Subcutaneous abdominal adipose tissue (tissue), 5 donors: ENCODE data around the gene SRSF8.

Experiments
- H3K27ac ChIP-seq: one replicate; pipeline ENCODE4 v1.7.0; 2013; ENCODE audit warnings: low read depth, mild to moderate bottlenecking, inconsistent platforms, low read length, moderate library complexity
- H3K27me3 ChIP-seq, 5 donors: one replicate each; pipeline ENCODE4 v1.7.0; 2013; ENCODE audit warnings: low read length in 5 of 5, inconsistent platforms in 1 of 5; ENCODE audit not compliant: control insufficient read depth in 5 of 5, insufficient read depth in 4 of 5
- H3K36me3 ChIP-seq, 5 donors: one replicate each; pipeline ENCODE4 v1.7.0; 2013; ENCODE audit warnings: low read length in 5 of 5; ENCODE audit not compliant: control insufficient read depth in 5 of 5, insufficient read depth in 5 of 5
- H3K4me1 ChIP-seq, 5 donors: one replicate each; pipeline ENCODE4 v1.7.0; 2013; ENCODE audit warnings: low read length in 5 of 5, mild to moderate bottlenecking in 3 of 5, moderate library complexity in 1 of 5; ENCODE audit not compliant: control insufficient read depth in 5 of 5, insufficient read depth in 5 of 5
- H3K4me3 ChIP-seq, 5 donors: one replicate each; pipeline ENCODE4 v1.7.0; 2013; ENCODE audit warnings: low read length in 5 of 5, low read depth in 1 of 5
- H3K9ac ChIP-seq, 5 donors: one replicate each; pipeline ENCODE4 v1.7.0; 2013; ENCODE audit warnings: low read length in 5 of 5, mild to moderate bottlenecking in 4 of 5, moderate library complexity in 3 of 5
- H3K9me3 ChIP-seq, 5 donors: one replicate each; pipeline ENCODE4 v1.7.0; 2013; ENCODE audit warnings: low read length in 5 of 5; ENCODE audit not compliant: control insufficient read depth in 5 of 5
- donor health status: healthy.
- donor health status: healthy.
- donor health status: healthy.
- donor health status: healthy.
- donor health status: healthy.

The SRSF8 gene

DNA sequence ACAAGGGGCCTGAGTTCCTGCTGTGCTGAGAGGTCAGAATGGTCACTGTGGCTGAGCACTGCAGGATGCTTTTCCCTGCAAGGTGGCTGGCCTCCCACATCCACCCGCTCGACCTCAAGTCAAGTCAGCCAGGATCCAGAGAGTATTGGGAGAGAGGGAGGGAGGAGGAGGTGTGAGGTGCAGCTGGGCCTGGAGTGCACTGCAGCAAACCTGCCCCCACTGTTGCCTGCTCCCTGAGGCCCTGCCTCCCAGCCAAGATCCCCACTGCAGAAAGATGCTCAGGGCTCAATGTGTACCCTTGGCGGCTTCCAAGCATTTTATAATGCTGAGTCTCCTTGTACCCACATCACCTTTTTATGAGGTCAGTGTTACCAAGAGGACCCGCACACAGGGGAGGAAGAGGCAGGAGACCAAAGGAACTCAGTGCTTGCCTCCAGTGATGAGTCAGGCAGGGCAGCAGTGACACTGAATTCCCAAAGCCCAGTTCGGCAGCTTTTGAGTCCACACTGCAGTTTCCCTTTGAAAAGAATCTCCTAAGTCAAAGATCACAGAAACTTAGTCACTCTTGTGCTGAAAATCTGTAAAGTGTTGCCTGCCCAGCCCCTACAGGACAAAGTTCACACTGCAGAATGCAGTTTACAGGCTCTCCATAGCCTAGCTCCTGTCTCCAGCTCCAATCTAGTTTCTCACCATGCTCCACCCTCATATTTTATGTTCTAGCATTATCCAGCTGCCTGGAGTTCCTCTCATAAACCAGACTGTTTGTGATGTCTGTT, 26.0 kb downstream of the SRSF8 start:
- Histone ChIP-seq H3K27me3 (no peaks in the 10 kb centered on the region), H3K36me3 (peaks cover 0 to 2% (median 0%) of the 10 kb centered on the region in 5 donors), H3K9ac (no peak overlapping the region), H3K27ac (no peak overlapping the region), H3K4me1 (peaks cover 0 to 33% (median 20%) of the 10 kb centered on the region in 5 donors), H3K4me3 (no peak overlapping the region), H3K9me3 (no peaks in the 10 kb centered on the region)

DNA sequence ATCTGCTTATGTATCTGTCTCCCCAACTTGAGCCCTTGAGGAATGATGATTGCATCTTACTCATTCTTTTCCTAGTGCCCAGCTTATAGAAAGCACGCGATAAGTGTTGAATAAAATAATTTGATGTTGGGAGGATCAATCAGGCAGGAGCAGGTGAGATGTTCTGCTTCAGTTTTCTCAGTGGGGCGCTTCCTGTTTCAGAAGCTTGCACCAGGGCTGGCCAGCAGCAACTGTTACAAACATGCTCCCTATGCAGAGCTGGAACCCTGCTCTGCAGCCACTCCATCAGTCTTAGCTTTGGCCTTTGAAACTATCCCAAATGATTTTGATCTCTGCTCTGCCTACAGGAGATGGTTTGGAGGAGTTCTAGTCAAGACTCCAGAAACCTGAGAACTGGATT, 26.8 kb downstream of the SRSF8 start:
- Histone ChIP-seq H3K4me3 (no peak overlapping the region), H3K36me3 (peaks cover 0 to 2% (median 0%) of the 10 kb centered on the region in 5 donors), H3K9me3 (no peaks in the 10 kb centered on the region), H3K9ac (no peak overlapping the region), H3K4me1 (peaks cover 0 to 33% (median 20%) of the 10 kb centered on the region in 5 donors), H3K27ac (no peak overlapping the region), H3K27me3 (no peaks in the 10 kb centered on the region)

DNA sequence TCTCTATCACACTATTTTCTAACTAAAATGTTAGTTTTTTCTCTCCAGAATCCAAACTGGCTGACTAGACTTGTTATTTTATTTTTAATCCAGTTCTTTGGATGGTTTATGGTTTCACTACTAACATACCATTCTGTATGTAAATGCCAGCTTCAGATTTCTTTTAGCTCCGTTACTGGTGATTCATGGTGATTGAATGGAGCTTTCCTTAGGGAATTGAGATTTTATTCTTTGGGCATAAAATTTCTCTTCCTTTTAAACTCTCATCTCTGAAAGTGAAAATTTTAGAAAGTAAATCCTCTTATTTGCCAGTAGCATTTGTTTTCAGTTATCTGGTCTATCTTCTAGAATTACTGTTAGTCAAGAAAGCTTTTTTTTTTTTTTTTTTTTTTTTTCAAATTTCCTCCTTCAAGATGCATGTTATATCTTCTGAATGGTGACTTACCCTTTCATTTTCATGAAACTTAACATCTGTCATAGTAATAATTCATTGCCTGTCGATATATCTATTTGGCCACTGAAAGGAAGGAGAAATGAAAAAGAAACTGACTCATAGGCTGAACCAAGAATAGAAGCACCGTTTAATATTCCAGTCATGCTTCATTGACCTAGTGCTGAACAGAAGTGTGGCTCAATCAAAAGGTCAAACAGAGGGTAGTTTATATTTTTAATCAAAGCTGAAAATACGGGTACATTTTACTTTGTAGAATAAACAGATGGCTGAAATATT, 29.3 kb downstream of the SRSF8 start:
- H3K4me3 ChIP-seq: no peak overlapping the region
- H3K9ac ChIP-seq: no peak overlapping the region
- H3K4me1 ChIP-seq: peaks cover 0 to 20% (median 2%) of the 10 kb centered on the region in 5 donors
- H3K9me3 ChIP-seq: no peaks in the 10 kb centered on the region
- no peaks in the 10 kb centered on the region for H3K27me3 ChIP-seq
- no peak overlapping the region for H3K27ac ChIP-seq
- peaks cover 0 to 2% (median 0%) of the 10 kb centered on the region in 5 donors for H3K36me3 ChIP-seq

DNA sequence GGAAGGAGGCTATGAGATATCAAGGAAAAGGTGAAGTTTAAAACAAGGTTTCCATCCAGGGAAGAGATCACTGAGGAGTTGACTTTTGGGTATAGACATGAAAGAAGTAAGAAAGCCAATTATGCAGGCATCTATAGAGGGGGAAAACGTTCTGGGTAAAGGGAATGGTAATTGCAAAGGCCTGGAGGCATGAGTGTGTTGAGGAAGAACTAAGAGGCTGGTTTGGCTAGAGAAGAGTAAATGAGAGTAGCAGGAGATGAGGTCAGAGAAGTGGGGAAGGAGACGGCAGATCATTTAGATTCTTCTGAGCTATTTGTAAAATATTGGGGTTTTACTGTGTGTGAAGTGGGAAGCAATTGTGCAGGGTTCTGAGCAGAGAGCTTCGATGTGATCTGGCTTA, 30.5 kb downstream of the SRSF8 start:
- no peaks in the 10 kb centered on the region for H3K27me3 ChIP-seq
- H3K9me3 ChIP-seq: no peaks in the 10 kb centered on the region
- peaks cover 0 to 2% (median 0%) of the 10 kb centered on the region in 5 donors for H3K36me3 ChIP-seq
- H3K9ac ChIP-seq: no peak overlapping the region
- peaks cover 0 to 11% (median 0%) of the 10 kb centered on the region in 5 donors for H3K4me1 ChIP-seq
- H3K4me3 ChIP-seq: no peak overlapping the region
- H3K27ac ChIP-seq: no peak overlapping the region

DNA sequence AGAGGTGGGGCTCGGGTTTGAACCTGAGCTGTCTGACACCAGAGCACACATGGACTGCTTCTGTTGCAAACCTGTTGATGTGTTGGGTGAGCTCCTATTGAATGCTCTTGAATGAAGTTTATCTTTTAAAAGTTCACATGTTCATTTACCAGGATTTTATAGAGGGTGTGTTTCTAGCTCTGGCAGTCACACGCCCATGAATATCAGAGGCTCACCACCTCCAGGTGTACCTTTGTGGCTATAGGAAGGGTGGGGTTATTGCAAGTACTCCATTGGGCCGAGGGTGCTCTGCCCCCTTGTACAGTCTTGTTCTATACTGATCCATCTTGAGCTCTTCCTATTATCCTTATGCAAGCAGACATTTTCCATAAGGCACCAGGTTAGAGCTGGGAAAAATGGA, 32.1 kb downstream of the SRSF8 start:
- Histone ChIP-seq H3K36me3 (peaks cover 0 to 2% (median 0%) of the 10 kb centered on the region in 5 donors), H3K9me3 (no peaks in the 10 kb centered on the region), H3K4me3 (no peak overlapping the region), H3K27me3 (no peaks in the 10 kb centered on the region), H3K27ac (no peak overlapping the region), H3K4me1 (peaks cover 0 to 4% (median 0%) of the 10 kb centered on the region in 5 donors), H3K9ac (no peak overlapping the region)

DNA sequence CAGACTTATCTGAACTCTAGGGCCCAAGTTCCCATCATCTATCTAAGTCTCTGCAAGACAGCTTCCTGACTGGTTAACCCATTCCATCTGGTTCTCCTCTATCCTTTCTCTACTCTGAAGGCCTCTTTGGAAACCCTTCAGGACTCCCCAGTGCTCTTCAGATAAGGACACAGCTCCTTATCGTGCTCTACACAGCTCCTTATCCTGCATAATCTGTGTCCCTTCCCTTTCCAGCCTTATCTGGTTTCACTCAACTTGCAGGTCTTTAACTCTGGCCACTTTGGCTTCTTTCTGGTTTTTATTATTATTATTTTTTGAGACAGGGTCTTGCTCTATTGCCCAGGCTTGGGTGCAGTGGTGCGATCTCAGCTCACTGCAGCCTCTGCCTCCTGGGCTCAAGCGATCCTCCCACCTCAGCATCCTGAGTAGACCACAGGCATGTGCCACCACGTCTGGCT, 33.5 kb downstream of the SRSF8 start:
- Histone ChIP-seq H3K9me3 (no peaks in the 10 kb centered on the region), H3K4me1 (peaks cover 0 to 4% (median 0%) of the 10 kb centered on the region in 5 donors), H3K27ac (no peak overlapping the region)

DNA sequence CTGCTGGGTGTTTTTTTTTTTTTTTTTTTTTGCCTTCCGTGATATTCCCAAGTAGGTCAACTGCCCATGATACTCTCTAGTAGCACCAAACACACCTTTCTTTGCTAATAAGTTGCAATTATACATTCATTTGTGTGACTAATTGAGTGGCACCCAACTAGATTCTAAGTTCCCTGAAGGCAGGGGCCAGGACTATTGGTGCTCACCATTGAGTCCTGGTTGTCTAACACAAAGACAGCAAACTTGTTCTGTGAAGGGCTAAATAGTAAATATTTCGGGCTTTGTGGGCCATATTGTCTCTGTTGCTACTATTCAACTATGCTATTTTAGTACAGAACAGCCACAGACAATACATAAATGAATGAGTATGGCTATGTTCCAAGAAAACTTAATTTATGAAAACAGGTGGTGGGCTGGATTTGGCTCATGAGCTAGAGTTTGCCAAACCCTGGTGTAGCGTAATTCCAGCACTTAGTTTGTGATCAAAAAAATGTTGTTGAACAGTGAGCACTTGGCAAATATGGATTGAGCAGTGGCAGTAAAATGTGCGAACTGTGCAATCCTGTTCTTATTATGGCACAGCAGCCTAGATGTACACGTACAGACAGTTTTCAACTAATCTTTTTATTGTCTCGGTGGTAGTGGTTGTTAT, 34.3 kb downstream of the SRSF8 start:
- H3K9me3 ChIP-seq: no peaks in the 10 kb centered on the region
- no peak overlapping the region for H3K4me3 ChIP-seq
- H3K9ac ChIP-seq: no peak overlapping the region
- H3K27me3 ChIP-seq: no peaks in the 10 kb centered on the region
- peaks cover 0 to 4% (median 0%) of the 10 kb centered on the region in 5 donors for H3K4me1 ChIP-seq
- H3K36me3 ChIP-seq: peaks cover 0 to 2% (median 0%) of the 10 kb centered on the region in 5 donors
- H3K27ac ChIP-seq: no peak overlapping the region

More for the DNA sequence above, 33.5 kb downstream of the SRSF8 start:
- no peak overlapping the region for H3K9ac ChIP-seq
- no peaks in the 10 kb centered on the region for H3K27me3 ChIP-seq
- H3K4me3 ChIP-seq: no peak overlapping the region
- no peaks in the 10 kb centered on the region for H3K36me3 ChIP-seq

DNA sequence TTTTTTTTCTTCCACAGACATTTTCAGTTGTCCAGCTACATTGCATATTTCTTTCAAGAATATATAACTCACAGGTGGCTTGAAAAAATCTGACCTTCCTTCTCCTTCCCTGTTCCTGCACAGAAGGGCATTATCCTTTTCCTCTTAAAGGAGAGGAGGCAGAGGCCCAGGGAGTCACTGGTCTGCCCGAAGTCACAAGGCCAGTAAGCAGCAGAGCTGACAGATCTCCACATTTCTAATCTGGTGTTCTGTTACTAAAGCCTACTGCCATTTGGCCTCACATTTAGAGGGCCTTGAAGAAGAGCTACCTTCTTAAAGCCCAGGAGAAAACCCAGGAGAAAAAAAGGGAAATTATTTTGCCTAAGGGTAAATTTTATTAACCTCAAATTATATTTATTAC, 35.2 kb downstream of the SRSF8 start:
- H3K9me3 ChIP-seq: no peaks in the 10 kb centered on the region
- H3K9ac ChIP-seq: no peak overlapping the region
- no peaks in the 10 kb centered on the region for H3K27me3 ChIP-seq
- no peak overlapping the region for H3K27ac ChIP-seq
- peaks cover 0 to 2% (median 0%) of the 10 kb centered on the region in 5 donors for H3K36me3 ChIP-seq
- H3K4me1 ChIP-seq: no peaks in the 10 kb centered on the region
- H3K4me3 ChIP-seq: no peak overlapping the region

DNA sequence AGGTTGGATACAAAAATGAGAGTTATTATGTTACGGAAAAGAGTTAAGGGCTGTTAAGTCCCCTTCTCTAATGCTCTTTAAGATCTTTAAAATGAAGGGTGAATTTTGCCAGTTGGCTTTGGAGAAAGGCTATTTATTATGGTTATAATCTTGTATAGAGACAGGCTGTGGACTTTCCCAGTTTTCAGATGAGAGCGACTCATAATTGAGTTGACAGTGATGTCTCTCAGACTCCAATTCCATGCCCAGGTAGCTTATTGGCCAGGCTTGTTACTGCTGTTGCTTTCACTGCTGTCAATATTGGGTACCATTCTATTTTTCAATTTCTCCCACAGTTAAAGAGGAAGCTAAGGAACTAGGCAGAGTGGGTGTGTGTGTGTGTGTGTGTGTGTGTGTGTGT, 36.0 kb downstream of the SRSF8 start:
- Histone ChIP-seq H3K9me3 (no peaks in the 10 kb centered on the region), H3K27ac (no peak overlapping the region), H3K36me3 (peaks cover 0 to 2% (median 0%) of the 10 kb centered on the region in 5 donors), H3K27me3 (no peaks in the 10 kb centered on the region), H3K4me3 (no peak overlapping the region), H3K9ac (no peak overlapping the region), H3K4me1 (peaks cover 0 to 1% (median 0%) of the 10 kb centered on the region in 5 donors)
